HEK293 (cell line): ENCODE results near the gene NRN1L.

ENCODE experiments used
- ATF2 ChIP-seq: fragments of 450-650 bp; formaldehyde crosslinking; IDR thresholded peaks from 2 replicates; pipeline ENCODE4 v1.5.1; 2016; ENCODE audit warnings: missing biosample characterization, missing genetic modification characterization, low read depth
- CTCF ChIP-seq: fragments of 450-650 bp; formaldehyde crosslinking; IDR thresholded peaks from 2 replicates; pipeline ENCODE4 v1.5.1; 2016; ENCODE audit warnings: missing biosample characterization, missing genetic modification characterization
- GLI4 ChIP-seq: fragments of 450-650 bp; formaldehyde crosslinking; IDR thresholded peaks from 2 replicates; pipeline ENCODE4 v1.5.1; 2016; ENCODE audit warnings: missing biosample characterization, missing genetic modification characterization
- HOXD13 ChIP-seq: sonication (generic); formaldehyde crosslinking; IDR thresholded peaks from 2 replicates; pipeline ENCODE4 v1.8.0; 2022; ENCODE audit warnings: missing genetic modification reagents, borderline replicate concordance
- KLF9 ChIP-seq: fragments of 450-650 bp; formaldehyde crosslinking; IDR thresholded peaks from 2 replicates; pipeline ENCODE4 v1.5.1; 2016; ENCODE audit warnings: missing biosample characterization, missing genetic modification characterization, low read depth
- MZF1 ChIP-seq: fragments of 450-650 bp; formaldehyde crosslinking; IDR thresholded peaks from 2 replicates; pipeline ENCODE4 v1.5.1; 2017; ENCODE audit warnings: missing biosample characterization, missing genetic modification characterization, borderline replicate concordance
- PATZ1 ChIP-seq: fragments of 450-650 bp; formaldehyde crosslinking; IDR thresholded peaks from 2 replicates; pipeline ENCODE4 v1.5.1; 2016; ENCODE audit warnings: missing biosample characterization, missing genetic modification characterization
- SALL2 ChIP-seq: fragments of 450-650 bp; formaldehyde crosslinking; IDR thresholded peaks from 2 replicates; pipeline ENCODE4 v1.5.0; 2017; ENCODE audit warnings: missing biosample characterization, mild to moderate bottlenecking, missing genetic modification characterization, borderline replicate concordance
- SETDB1 ChIP-seq: IDR thresholded peaks from one replicate; pipeline ENCODE4 v1.6.1; 2017; ENCODE audit warnings: mild to moderate bottlenecking, low read length, moderate library complexity, mixed read lengths; ENCODE audit not compliant: insufficient read length
- SP7 ChIP-seq: fragments of 450-650 bp; formaldehyde crosslinking; IDR thresholded peaks from 2 replicates; pipeline ENCODE4 v1.5.1; 2016; ENCODE audit warnings: missing biosample characterization, missing genetic modification characterization
- TRIM28 ChIP-seq: IDR thresholded peaks from 2 replicates; pipeline ENCODE4 v1.6.1; 2011; ENCODE audit warnings: low read length, control low read depth, borderline replicate concordance
- ZBTB44 ChIP-seq: fragments of 450-650 bp; IDR thresholded peaks from 2 replicates; pipeline ENCODE4 v1.5.1; 2018; ENCODE audit warnings: missing biosample characterization, mild to moderate bottlenecking, missing genetic modification characterization
- ZBTB8A ChIP-seq: fragments of 450-650 bp; formaldehyde crosslinking; IDR thresholded peaks from 2 replicates; pipeline ENCODE4 v1.5.1; 2016; ENCODE audit warnings: missing biosample characterization, missing genetic modification characterization
- ZFP3 ChIP-seq: fragments of 450-650 bp; formaldehyde crosslinking; IDR thresholded peaks from 2 replicates; pipeline ENCODE4 v1.5.1; 2016; ENCODE audit warnings: low read depth, missing biosample characterization, missing genetic modification characterization
- ZFP41 ChIP-seq: fragments of 450-650 bp; formaldehyde crosslinking; IDR thresholded peaks from 2 replicates; pipeline ENCODE4 v1.5.1; 2016; ENCODE audit warnings: missing biosample characterization, missing genetic modification characterization, borderline replicate concordance
- ZNF16 ChIP-seq: fragments of 450-650 bp; formaldehyde crosslinking; IDR thresholded peaks from 2 replicates; pipeline ENCODE4 v1.5.1; 2016; ENCODE audit warnings: low read depth, missing biosample characterization, missing genetic modification characterization
- ZNF248 ChIP-seq: fragments of 450-650 bp; formaldehyde crosslinking; IDR thresholded peaks from 2 replicates; pipeline ENCODE4 v1.5.1; 2017; ENCODE audit warnings: missing biosample characterization, missing genetic modification characterization
- ZNF473 ChIP-seq: fragments of 450-650 bp; formaldehyde crosslinking; IDR thresholded peaks from 2 replicates; pipeline ENCODE4 v1.5.1; 2017; ENCODE audit warnings: missing biosample characterization, missing genetic modification characterization
- ZNF549 ChIP-seq: fragments of 450-650 bp; IDR thresholded peaks from 2 replicates; pipeline ENCODE4 v1.5.1; 2018; ENCODE audit warnings: missing biosample characterization, missing genetic modification characterization, mild to moderate bottlenecking, inconsistent platforms, moderate library complexity
- ZNF610 ChIP-seq: fragments of 450-650 bp; formaldehyde crosslinking; IDR thresholded peaks from 2 replicates; pipeline ENCODE4 v1.5.1; 2016; ENCODE audit warnings: missing biosample characterization, missing genetic modification characterization, borderline replicate concordance
- ZNF626 ChIP-seq: fragments of 450-650 bp; sonication (Bioruptor Pico); formaldehyde crosslinking; IDR thresholded peaks from 2 replicates; pipeline ENCODE4 v1.5.1; 2018; ENCODE audit warnings: missing biosample characterization, missing genetic modification characterization, inconsistent platforms
- ZNF677 ChIP-seq: fragments of 450-650 bp; IDR thresholded peaks from 2 replicates; pipeline ENCODE4 v1.5.0; 2018; ENCODE audit warnings: missing biosample characterization, mild to moderate bottlenecking, missing genetic modification characterization, moderate library complexity
- ZNF747 ChIP-seq: fragments of 450-650 bp; formaldehyde crosslinking; IDR thresholded peaks from 2 replicates; pipeline ENCODE4 v1.5.1; 2016; ENCODE audit warnings: missing biosample characterization, missing genetic modification characterization
- ZNF768 ChIP-seq: fragments of 450-650 bp; formaldehyde crosslinking; IDR thresholded peaks from 2 replicates; pipeline ENCODE4 v1.5.1; 2018; ENCODE audit warnings: missing biosample characterization, mild to moderate bottlenecking, missing genetic modification characterization
- ZNF791 ChIP-seq: fragments of 450-650 bp; formaldehyde crosslinking; IDR thresholded peaks from 2 replicates; pipeline ENCODE4 v1.5.1; 2016; ENCODE audit warnings: missing biosample characterization, missing genetic modification characterization
- ZSCAN18 ChIP-seq: fragments of 450-650 bp; formaldehyde crosslinking; IDR thresholded peaks from 2 replicates; pipeline ENCODE4 v1.5.1; 2016; ENCODE audit warnings: missing biosample characterization, missing genetic modification characterization
- ZSCAN23 ChIP-seq: fragments of 450-650 bp; formaldehyde crosslinking; IDR thresholded peaks from 2 replicates; pipeline ENCODE4 v1.5.1; 2016; ENCODE audit warnings: missing biosample characterization, missing genetic modification characterization

The NRN1L gene

GRCh38 chr16:67872631-67873434, 11.9 kb upstream of the NRN1L start, which contains the start of gene EDC4 (continued):
- TF ChIP-seq SP7 (tag by site-specific recombination), result peak; percentile 84
- no peak for TF ChIP-seq SETDB1
- peak; percentile 62; the same call in 1 of the 2 replicates for TF ChIP-seq ZBTB44 (tag by site-specific recombination)
- TF ChIP-seq ZNF768 (tag by site-specific recombination), result no peak
- 0 out of 2 replicates have a peak, but pooled peaks have one; percentile 66 for TF ChIP-seq ZNF626 (tag by site-specific recombination)
- no peak for TF ChIP-seq ZNF248 (tag by site-specific recombination)
- TF ChIP-seq CTCF (tag by site-specific recombination), result peak; percentile 6; the same call in 1 of the 2 replicates
- no peak for TF ChIP-seq TRIM28
- peak; percentile 29; the same call in 1 of the 2 replicates for TF ChIP-seq ZSCAN18 (tag by site-specific recombination)
- no peak; the same call in 1 of the 2 replicates for TF ChIP-seq ZBTB8A (tag by site-specific recombination)
- no peak for TF ChIP-seq SALL2 (tag by site-specific recombination)
- TF ChIP-seq ZNF791 (tag by site-specific recombination), result no peak
- peak; percentile 97 for TF ChIP-seq PATZ1
- no peak for TF ChIP-seq ATF2 (tag by site-specific recombination)
- no peak for TF ChIP-seq ZNF610 (tag by site-specific recombination)
- TF ChIP-seq ZFP41 (tag by site-specific recombination), result no peak
- peak; percentile 80; the same call in 1 of the 2 replicates for TF ChIP-seq GLI4 (tag by site-specific recombination)
- no peak for TF ChIP-seq ZFP3 (tag by site-specific recombination)
- TF ChIP-seq MZF1, result peak; percentile 40
- TF ChIP-seq ZNF16 (tag by site-specific recombination), result no peak
- TF ChIP-seq ZNF747 (tag by site-specific recombination), result no peak
- TF ChIP-seq ZNF549, result no peak
- 0 out of 2 replicates have a peak, but pooled peaks have one; percentile 34 for TF ChIP-seq ZNF677 (tag by site-specific recombination)
- TF ChIP-seq ZSCAN23 (tag by site-specific recombination), result 0 out of 2 replicates have a peak, but pooled peaks have one; percentile 53
- peak; percentile 95 for TF ChIP-seq KLF9 (tag by site-specific recombination)
- TF ChIP-seq ZNF473, result no peak
- TF ChIP-seq HOXD13, result 0 out of 2 replicates have a peak, but pooled peaks have one; percentile 6
